IMR-90 (cell line): ENCODE data around the gene KRT10. TPM values are rescaled to one million over a fixed set of nuclear protein-coding genes. Genes with fewer than 3 reads are reported as not detected.

Experiments
- ATAC-seq: fragments of 200-7000 bp; cut with Tn5 transposase; 2 replicates; pipeline ENCODE4 v1.9.1; 2020; ENCODE audit warnings: low read depth, mild to moderate bottlenecking, moderate library complexity
- BruUV-seq: library from RNA; stranded (reverse); fragments of 400-500 nt; replicated peaks from 2 replicates; lab custom pipeline; 2021; lab: Mats Ljungman, UMichigan
- CTCF ChIA-PET: fragments of 300-600 bp; formaldehyde crosslinking; extraction: SDS; loops from one replicate; lab custom pipeline; 2021; ENCODE audit warnings: antibody characterized with exemption; lab: Yijun Ruan, JAX
- POLR2A ChIA-PET: fragments of 300-600 bp; sonication (Branson Sonifier 250); formaldehyde crosslinking; loops from one replicate; lab custom pipeline; 2022; ENCODE audit warnings: antibody characterized with exemption; ENCODE audit not compliant: unreplicated experiment; lab: Charles Lee
- DNase-seq: peaks from one replicate; pipeline ENCODE4 v3.0.0; 2013
- H2AFZ ChIP-seq: replicated peaks from 2 replicates; pipeline ENCODE3; 2013; ENCODE audit warnings: low read length, mild to moderate bottlenecking; ENCODE audit not compliant: poor library complexity
- H2AK5ac ChIP-seq: 2 replicates; pipeline ENCODE4 v1.6.1; 2013; ENCODE audit warnings: low read depth, low read length, inconsistent platforms
- H2AK9ac ChIP-seq: replicated peaks from 2 replicates; pipeline ENCODE3; 2013; ENCODE audit warnings: mild to moderate bottlenecking, low read depth, low read length, moderate library complexity; ENCODE audit not compliant: poor library complexity
- H2BK120ac ChIP-seq: 2 replicates; pipeline ENCODE4 v1.6.1; 2013; ENCODE audit warnings: low read depth, low read length, inconsistent platforms
- H2BK15ac ChIP-seq: 3 replicates; pipeline ENCODE4 v1.6.1; 2013; ENCODE audit warnings: low read depth, low read length, inconsistent platforms
- H2BK20ac ChIP-seq: 2 replicates; pipeline ENCODE4 v1.6.1; 2013; ENCODE audit warnings: low read depth, mild to moderate bottlenecking, inconsistent platforms, low read length, moderate library complexity
- H2BK5ac ChIP-seq: 2 replicates; pipeline ENCODE4 v1.6.1; 2013; ENCODE audit warnings: mild to moderate bottlenecking, low read depth, low read length, inconsistent platforms; ENCODE audit not compliant: poor library complexity, severe bottlenecking
- H3K14ac ChIP-seq: replicated peaks from 2 replicates; pipeline ENCODE4 v1.6.1; 2013; ENCODE audit warnings: low read depth, low read length, inconsistent platforms
- H3K18ac ChIP-seq: 2 replicates; pipeline ENCODE4 v1.6.1; 2013; ENCODE audit warnings: low read depth, low read length, control low read depth
- H3K23ac ChIP-seq: 2 replicates; pipeline ENCODE4 v1.6.1; 2013; ENCODE audit warnings: low read depth, low read length, inconsistent platforms
- H3K27ac ChIP-seq: 2 replicates; pipeline ENCODE4 v1.5.1; 2013; ENCODE audit warnings: mild to moderate bottlenecking, control low read depth, low read length; ENCODE audit not compliant: insufficient read depth
- H3K27me3 ChIP-seq: 2 replicates; pipeline ENCODE4 v1.6.1; 2013; ENCODE audit warnings: low read length; ENCODE audit not compliant: control insufficient read depth, insufficient read depth
- H3K36me3 ChIP-seq: 2 replicates; pipeline ENCODE4 v1.6.1; 2013; ENCODE audit warnings: low read length, mixed read lengths; ENCODE audit not compliant: control insufficient read depth, insufficient read depth
- H3K4ac ChIP-seq: 2 replicates; pipeline ENCODE4 v1.6.1; 2013; ENCODE audit warnings: low read depth, low read length, inconsistent platforms
- H3K4me1 ChIP-seq: 2 replicates; pipeline ENCODE4 v1.6.1; 2013; ENCODE audit warnings: low read length, mixed read lengths; ENCODE audit not compliant: control insufficient read depth, insufficient read depth
- H3K4me2 ChIP-seq: 2 replicates; pipeline ENCODE4 v1.6.1; 2013; ENCODE audit warnings: low read depth, mild to moderate bottlenecking, control low read depth, low read length, moderate library complexity
- H3K4me3 ChIP-seq: 2 replicates; pipeline ENCODE4 v1.5.1; 2013; ENCODE audit warnings: low read depth, mild to moderate bottlenecking, control low read depth, low read length, moderate library complexity; ENCODE audit not compliant: insufficient read depth
- H3K56ac ChIP-seq: 2 replicates; pipeline ENCODE4 v1.6.1; 2013; ENCODE audit warnings: low read length, inconsistent platforms; ENCODE audit not compliant: insufficient read depth; ENCODE audit errors: extremely low read depth
- H3K79me1 ChIP-seq, 2 experiments: 2 replicates each; pipeline ENCODE4 v1.6.1; 2013; ENCODE audit warnings: low read length in 2 of 2, inconsistent platforms in 1 of 2, low read depth in 1 of 2
- H3K9ac ChIP-seq: 2 replicates; pipeline ENCODE4 v1.6.1; 2013; ENCODE audit warnings: low read depth, low read length, control low read depth
- H3K9me1 ChIP-seq: 2 replicates; pipeline ENCODE4 v1.6.1; 2013; ENCODE audit warnings: low read length, inconsistent platforms; ENCODE audit not compliant: insufficient read depth
- H3K9me3 ChIP-seq: 2 replicates; pipeline ENCODE4 v1.6.1; 2013; ENCODE audit warnings: low read length; ENCODE audit not compliant: control insufficient read depth, insufficient read depth
- H4K20me1 ChIP-seq: 2 replicates; pipeline ENCODE4 v1.6.1; 2013; ENCODE audit warnings: low read length, inconsistent platforms; ENCODE audit not compliant: insufficient read depth
- H4K5ac ChIP-seq: 2 replicates; pipeline ENCODE4 v1.6.1; 2013; ENCODE audit warnings: mild to moderate bottlenecking, low read depth, low read length, control low read depth
- H4K8ac ChIP-seq, 2 experiments: 2 replicates each; pipeline ENCODE4 v1.6.1; 2013; ENCODE audit warnings: low read depth in 2 of 2, low read length in 2 of 2, control low read depth in 1 of 2, inconsistent platforms in 1 of 2
- H4K91ac ChIP-seq: 2 replicates; pipeline ENCODE4 v1.6.1; 2013; ENCODE audit warnings: low read depth, low read length, inconsistent platforms; ENCODE audit not compliant: insufficient read depth
- NFE2L2 ChIP-seq: fragments of 150-350 bp; IDR thresholded peaks from 2 replicates; pipeline ENCODE4 v1.6.1; 2016; ENCODE audit warnings: low read depth, mild to moderate bottlenecking, low read length
- POLR2A ChIP-seq: IDR thresholded peaks from 2 replicates; pipeline ENCODE4 v1.6.1; 2012; ENCODE audit warnings: mild to moderate bottlenecking, low read depth, low read length
- WGBS, 2 experiments: methylation state at CpG; one replicate each; pipeline versions ENCODE4 v1.1.5 to v1.1.7; 2013; ENCODE audit warnings: missing lambda C conversion rate in 2 of 2; ENCODE audit not compliant: insufficient read length in 1 of 2; ENCODE audit errors: extremely low coverage in 2 of 2; 5-methylcytosine and 5-hydroxymethylcytosine counted together
- dilution Hi-C: fragments of 300-500 bp; cut with HindIII; formaldehyde crosslinking; loops from one replicate; pipeline ENCODE4 v1.14.3; 2018; ENCODE audit warnings: low sequenced_read_pairs; ENCODE audit not compliant: unreplicated experiment
- in situ Hi-C: fragments of 300-500 bp; cut with MboI; formaldehyde crosslinking; loops from 3 replicates; pipeline ENCODE4 v1.14.3; 2019; ENCODE audit warnings: low sequenced_read_pairs, inconsistent platforms, mixed read lengths
- intact Hi-C: fragments of 100-400 bp; cut with micrococcal nuclease; formaldehyde crosslinking; loops from 2 replicates; pipeline ENCODE4 v1.10.0; 2022
- polyA plus RNA-seq, 3 experiments: library from polyadenylated mRNA; depleted of rRNA; stranded (reverse); fragments of >200 nt; gene quantifications; 2 replicates each; pipeline ENCODE4 v1.2.3, GENCODE V29; 2012; ENCODE audit warnings: low replicate concordance in 1 of 3
- total RNA-seq: library from RNA; depleted of rRNA; stranded (reverse); fragments of >200 nt; gene quantifications from 2 replicates; pipeline ENCODE4 v1.2.3, GENCODE V29; 2012

KRT10 gene
- total and polyA plus RNA-seq, 2 of the 4 experiments (the other 2 are of a cell fraction), result 0.18 to 18.3 TPM

DNA sequence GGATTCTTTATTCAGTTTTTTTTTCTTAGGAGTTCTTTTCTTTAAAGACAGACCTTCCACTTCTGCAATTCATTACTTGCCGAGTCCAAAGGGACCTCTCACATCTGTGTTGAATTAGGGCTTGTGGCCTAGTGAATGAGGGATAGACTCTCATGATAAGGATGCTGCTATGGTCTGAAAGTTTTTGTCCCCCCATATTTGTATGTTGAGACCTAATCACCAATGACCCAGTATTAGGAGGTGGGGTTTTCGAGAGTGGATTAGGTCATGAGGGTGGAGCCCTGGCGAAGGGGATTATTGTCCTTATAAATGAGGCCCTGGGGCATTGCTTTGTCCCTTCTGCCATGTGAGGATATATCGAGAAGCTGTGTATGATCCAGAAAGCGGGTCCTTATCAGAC is 35.1 kb upstream of the KRT10 start:
- Histone ChIP-seq H3K27me3 (no peaks in the 10 kb centered on the region), H2BK15ac (0 out of 3 replicates have a peak overlapping the region, but pooled peaks have one; percentile 12), H2BK120ac (peak overlapping the region; percentile 62; the same call in 1 of the 2 replicates), H3K4ac (peak overlapping the region; percentile 66; the same call in 1 of the 2 replicates), H4K5ac (peak overlapping the region; percentile 91), H3K4me2 (no peak overlapping the region), H3K27ac (no peak overlapping the region), H2BK5ac (no peak overlapping the region), H4K8ac (peak overlapping the region; percentile 3 to 47; a peak in 1 of 4 replicates), H3K4me3 (no peak overlapping the region), H3K9me3 (no peaks in the 10 kb centered on the region), H3K14ac (no peak overlapping the region; the same call in 1 of the 2 replicates), H3K9ac (no peak overlapping the region), H4K20me1 (no peaks in the 10 kb centered on the region), H3K18ac (peak overlapping the region; percentile 81; the same call in 1 of the 2 replicates), H2AK9ac (no peak overlapping the region), H3K36me3 (no peaks in the 10 kb centered on the region), H3K79me1 (peaks cover 0 to 4% of the 10 kb centered on the region in 2 experiments; a peak in 1 of 4 replicates), H3K56ac (no peak overlapping the region), H2AFZ (peak overlapping the region; percentile 52), H3K9me1 (no peaks in the 10 kb centered on the region), H2AK5ac (peak overlapping the region; percentile 25; the same call in 1 of the 2 replicates), H2BK20ac (peak overlapping the region; percentile 79; the same call in 1 of the 2 replicates), H3K23ac (no peak overlapping the region), H3K4me1 (peaks cover 11% of the 10 kb centered on the region), H4K91ac (peak overlapping the region; percentile 37)
- dilution Hi-C loops, result no loop called here
- ATAC-seq, result no peak
- 88% methylated on average over 2 of the region's 5 CpGs; no CpG with 5 or more reads in 1 of the 2 experiments for WGBS, 2 experiments
- CTCF ChIA-PET, result interaction anchor here (0.9 to 3.3 kb wide), 11 partner anchors 12 to 808 kb away, joined by 3 to 24 read pairs (median 6); no protein-coding TSS in a partner anchor
- in situ Hi-C loops, result loop anchor here (5.0 kb wide), 2 partner anchors 45 to 805 kb away; no protein-coding TSS in a partner anchor
- intact Hi-C loops, result loop anchor here (1.0 to 2.0 kb wide), 6 partner anchors 51 to 805 kb away; no protein-coding TSS in a partner anchor
- peak; percentile 32 for DNase-seq
- no TSS peak for BruUV-seq
- POLR2A ChIA-PET, result no interaction called here
- TF ChIP-seq NFE2L2, result no peak
- TF ChIP-seq POLR2A, result no peak
